HG02840 (cell line): ENCODE measurements around the gene MAST2.
"Not testable (repeated sequence)": the region's sequence is repeated elsewhere in the genome, so short reads cannot be mapped to it uniquely, and the experiment has no call there.

Experiments used
- ATAC-seq: cut with Tn5 transposase; IDR thresholded peaks from one replicate; pipeline ENCODE4 v1.9.1; 2021; ENCODE audit warnings: mild to moderate bottlenecking, moderate library complexity, moderate number of reproducible peaks; ENCODE audit not compliant: unreplicated experiment, low FRiP score

Gene MAST2

DNA sequence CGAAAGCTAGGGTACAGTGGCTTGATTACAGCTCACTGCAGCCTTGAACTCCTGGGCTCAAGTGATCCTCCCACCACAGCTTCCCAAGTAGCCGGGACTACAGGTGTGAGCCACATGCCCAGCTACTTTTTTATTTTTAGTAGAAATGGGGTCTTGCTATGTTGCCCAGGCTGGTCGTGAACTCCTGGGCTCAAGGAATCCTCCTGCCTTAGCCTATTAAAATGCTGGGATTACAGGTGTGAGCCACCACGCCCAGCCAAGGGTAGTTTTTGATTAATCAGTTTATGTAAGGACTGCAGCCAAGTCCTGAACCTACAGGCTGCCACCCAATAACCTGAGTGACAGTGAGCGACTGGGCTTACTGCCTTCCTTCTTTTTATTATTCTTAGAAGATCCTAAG lies 240.7 kb downstream of the MAST2 start:
- ATAC-seq, result no peak

DNA sequence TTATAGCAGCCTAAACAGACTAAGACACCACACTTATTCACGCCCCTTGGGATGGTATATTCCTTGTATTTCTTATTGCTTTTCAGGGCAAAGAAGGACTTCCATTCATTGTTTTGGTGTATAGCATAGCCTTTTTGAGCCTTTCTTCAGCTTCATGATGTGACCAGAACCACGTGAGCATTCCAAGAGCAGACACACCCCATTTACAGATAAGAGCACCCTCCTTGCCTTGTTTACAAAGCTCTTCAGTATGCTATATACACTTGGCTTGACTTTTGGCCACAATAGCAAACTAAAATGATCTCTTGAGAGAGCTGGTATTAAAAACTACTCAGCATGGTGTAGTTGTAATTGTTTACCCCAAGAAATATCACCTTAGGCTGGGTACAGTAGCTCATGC lies 250.3 kb downstream of the MAST2 start:
- ATAC-seq, result no peak

- ATAC-seq, result no peak
Observed at GRCh38 chr1:46056325-46056724, 252.9 kb downstream of the MAST2 start.

GRCh38 chr1:46057215-46057614 lies 253.8 kb downstream of the MAST2 start:
- ATAC-seq, result not testable (repeated sequence)

DNA sequence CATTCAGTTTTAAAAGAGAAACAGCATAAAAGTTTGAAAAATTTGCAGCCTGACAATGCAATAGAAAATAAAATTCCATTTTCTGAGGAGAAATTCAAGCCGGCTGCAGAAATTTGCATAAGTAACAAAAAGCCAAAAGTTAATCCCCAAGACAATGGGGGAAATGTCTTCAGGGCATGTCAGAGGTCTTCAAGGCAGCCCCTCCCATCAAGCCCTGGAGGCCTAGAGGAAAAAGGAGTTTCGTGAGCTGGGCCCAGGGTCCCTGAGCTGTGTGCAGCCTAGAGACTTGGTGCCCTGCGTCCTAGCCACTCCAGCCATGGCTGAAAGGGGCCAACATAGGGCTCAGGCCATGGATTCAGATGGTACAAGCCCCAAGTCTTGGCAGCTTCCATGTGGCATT lies 254.4 kb downstream of the MAST2 start:
- ATAC-seq, result no peak

DNA sequence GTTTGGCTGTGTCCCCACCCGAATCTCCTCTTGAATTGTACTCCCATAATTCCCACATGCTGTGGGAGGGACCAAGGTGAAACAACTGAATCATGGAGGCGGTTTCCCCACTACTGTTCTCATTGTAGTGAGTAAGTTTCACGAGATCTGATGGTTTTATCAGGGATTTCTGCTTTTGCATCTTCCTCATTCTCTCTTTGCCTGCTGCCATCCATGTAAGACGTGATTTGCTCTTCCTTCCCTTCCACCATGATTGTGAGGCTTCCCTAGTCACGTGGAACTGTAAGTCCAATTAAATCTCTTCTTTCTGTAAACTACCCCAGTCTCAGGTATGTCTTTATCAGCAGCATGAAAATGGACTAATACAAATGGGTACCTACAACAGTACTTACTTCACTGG lies 255.5 kb downstream of the MAST2 start:
- ATAC-seq, result no peak

GRCh38 chr1:46061146-46061545 lies 257.7 kb downstream of the MAST2 start:
- ATAC-seq, result no peak

DNA sequence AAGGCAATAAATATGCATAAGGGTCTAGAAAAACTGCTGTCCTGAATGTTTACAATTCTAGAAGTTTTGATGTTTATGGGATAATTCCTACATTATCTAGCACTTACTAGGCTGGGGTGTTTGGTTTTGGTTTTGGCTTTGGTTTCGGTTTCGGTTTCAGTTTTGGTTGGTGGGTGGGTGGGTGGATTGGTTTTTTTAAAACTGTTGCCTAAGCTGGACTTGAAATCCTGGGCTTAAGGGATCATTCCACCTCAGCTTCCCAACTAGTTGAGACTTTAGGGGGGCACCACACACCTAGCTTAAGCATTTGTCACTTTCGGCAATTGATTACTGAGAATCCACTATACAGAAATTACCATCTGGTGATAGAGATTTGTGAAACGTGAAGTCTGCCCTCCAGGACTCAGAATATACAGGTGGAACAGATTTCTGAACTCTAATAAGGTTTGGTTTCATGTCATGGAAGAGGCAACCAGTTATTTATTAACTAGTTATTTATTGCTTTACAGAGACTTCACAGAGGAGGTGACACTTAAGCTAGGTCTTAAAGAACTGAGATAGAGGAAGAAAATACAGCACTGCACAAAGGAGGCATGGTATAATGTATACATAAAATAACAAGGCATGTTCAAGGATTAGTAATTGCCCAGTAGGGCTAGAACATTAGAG lies 259.4 kb downstream of the MAST2 start:
- ATAC-seq, result peak; percentile 53

DNA sequence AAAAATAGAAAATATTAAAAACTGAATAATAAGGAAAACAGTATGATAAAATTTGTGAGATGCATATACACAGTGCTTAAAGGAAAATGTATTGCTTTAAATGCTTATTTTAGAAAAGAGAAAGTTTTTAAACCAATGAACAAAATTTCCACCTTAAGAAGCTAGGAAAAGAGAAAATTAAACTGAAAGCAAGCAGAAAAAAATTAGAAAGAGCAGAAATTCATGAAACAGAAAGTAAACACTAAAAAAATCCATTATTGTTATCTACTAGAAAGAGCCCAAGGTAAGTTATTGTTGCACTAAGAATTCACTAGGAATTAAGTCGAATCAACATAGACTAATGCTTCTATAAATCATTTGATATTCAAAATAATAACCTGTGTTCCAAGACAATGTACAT lies 261.3 kb downstream of the MAST2 start:
- ATAC-seq, result no peak

GRCh38 chr1:46065405-46065804 lies 262.0 kb downstream of the MAST2 start:
- no peak for ATAC-seq

- no peak for ATAC-seq
Observed at GRCh38 chr1:46067652-46068051, 264.2 kb downstream of the MAST2 start.

GRCh38 chr1:46068525-46068924 lies 265.1 kb downstream of the MAST2 start:
- ATAC-seq, result no peak

DNA sequence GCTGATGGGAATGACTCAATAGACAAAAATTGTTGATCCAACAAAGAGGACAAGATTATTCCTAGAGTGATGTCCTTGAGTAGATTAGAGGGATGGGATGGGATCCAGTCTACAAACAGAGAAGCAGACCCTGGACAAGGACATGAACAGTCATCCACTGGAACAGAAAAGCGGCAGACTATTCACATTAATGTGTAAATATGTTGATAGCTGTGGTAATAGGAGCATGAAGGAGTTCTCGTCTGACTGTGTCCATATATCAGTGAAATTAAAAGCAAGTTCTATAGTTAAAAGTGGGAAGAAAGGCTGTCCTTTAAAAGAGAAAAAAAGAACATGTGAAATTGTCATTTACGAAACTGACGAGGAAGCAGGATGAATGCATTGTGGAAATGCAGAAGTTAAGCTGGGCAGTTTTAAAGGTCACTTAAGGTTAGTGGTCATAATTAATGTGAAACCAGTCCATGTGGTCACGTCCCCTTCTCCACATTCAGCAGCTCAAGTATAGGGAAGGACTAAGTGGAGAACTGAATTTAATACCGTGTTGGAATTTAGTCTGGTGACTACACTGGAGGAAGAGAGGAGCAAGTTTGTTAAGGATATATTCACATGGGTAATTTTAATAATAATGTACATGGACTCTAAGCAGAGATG lies 266.9 kb downstream of the MAST2 start:
- ATAC-seq, result no peak

DNA sequence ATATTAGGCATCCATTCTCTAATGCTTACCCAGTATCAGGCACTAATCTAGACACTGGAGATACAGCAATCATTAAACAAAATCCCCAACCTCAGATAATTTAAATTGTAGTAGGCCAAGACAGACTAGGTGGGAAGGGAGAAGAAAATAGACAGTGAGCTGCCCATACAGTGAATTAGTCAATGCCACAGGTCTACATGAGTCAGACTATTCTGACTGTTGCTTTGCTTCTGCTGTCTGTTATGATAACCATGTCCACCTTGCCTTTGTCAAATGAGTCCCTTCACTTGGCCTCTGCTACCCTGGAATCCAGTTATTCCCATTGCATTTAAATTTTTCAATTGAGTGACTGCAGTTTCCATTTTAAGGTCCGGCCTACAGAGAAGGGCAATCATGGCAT lies 269.6 kb downstream of the MAST2 start:
- ATAC-seq, result no peak

GRCh38 chr1:46076343-46076742 lies 272.9 kb downstream of the MAST2 start:
- ATAC-seq, result no peak

- ATAC-seq, result no peak
Observed at GRCh38 chr1:46077644-46078043, 274.2 kb downstream of the MAST2 start.

DNA sequence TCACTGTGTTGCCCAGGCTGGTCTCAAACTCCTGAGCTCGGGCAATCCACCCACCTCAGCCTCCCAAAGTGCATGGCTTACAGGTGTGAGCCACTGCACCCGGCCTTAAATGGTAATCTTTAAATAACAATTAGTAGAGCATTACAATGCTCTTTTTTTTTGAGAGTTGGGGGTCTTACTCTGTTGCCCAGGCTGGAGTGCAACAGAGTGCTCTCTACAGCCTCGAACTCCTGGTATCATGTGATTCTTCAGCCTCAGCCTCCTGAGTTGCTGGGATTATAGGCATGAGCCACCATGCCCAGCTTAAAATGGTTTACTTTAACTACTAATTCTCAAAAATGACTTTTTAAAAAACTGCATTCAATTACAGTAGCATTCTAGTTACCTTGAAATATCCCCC lies 276.8 kb downstream of the MAST2 start:
- no peak for ATAC-seq

GRCh38 chr1:46081206-46081605 lies 277.8 kb downstream of the MAST2 start:
- ATAC-seq, result no peak

- no peak for ATAC-seq
Observed at GRCh38 chr1:46081619-46082018, 278.2 kb downstream of the MAST2 start.

DNA sequence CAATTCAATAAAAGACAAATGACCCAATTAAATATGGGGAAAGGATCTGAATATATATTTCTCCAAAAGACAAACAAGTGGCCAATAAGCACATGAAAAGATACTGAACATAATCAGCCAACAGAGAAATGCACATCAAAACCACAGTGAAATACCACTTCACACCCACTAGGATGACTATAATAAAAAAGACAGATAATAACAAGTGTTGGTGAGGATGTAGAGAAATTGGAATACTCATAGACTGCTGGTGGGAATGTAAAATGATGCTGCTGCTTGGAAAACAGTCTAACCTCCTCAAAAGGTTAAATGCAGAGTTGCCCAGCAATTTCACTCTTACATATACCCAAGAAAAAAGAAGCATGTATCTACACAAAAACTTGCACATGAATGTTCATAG lies 280.2 kb downstream of the MAST2 start:
- no peak for ATAC-seq

DNA sequence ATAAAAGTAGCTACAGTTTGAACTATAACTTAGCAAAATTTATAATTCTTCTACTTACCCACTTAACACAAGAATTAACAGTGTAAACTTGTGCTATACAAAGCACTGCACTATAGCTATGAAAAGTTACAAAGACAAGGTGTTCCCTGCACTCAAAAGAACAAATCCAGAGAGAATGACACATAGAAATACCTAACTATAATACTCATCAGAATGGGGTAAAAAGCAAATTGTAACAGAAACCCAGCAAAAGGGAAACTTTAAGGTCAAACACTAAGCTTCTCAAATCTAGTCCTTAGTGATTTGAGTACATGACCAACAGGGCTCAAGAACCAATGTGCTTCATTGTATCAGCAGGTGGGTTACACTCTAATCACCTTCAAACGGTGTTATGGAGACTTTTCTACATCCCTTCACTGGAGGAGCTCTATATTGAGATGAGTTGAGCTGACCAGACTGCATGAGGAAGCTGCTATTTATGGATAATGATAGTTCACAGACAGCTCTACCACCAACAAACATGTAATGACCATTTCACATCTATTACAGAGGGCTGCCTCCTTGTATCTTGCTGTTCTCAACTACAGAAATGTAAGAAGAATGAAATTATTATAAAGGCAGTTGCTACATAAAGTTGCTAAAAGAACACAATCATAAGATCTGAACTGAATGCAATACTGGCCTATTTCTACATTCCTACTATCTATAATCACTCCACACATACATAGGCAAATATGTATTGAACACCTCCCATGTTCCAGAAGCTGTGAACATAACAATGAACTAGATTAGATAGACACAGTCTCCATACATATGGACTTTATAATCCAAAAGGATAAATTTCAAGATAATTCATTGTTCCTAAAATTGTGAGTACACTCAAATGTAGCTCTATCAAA lies 281.4 kb downstream of the MAST2 start:
- ATAC-seq, result no peak
